ENCODE results near the gene RASGRF1.

DNA sequence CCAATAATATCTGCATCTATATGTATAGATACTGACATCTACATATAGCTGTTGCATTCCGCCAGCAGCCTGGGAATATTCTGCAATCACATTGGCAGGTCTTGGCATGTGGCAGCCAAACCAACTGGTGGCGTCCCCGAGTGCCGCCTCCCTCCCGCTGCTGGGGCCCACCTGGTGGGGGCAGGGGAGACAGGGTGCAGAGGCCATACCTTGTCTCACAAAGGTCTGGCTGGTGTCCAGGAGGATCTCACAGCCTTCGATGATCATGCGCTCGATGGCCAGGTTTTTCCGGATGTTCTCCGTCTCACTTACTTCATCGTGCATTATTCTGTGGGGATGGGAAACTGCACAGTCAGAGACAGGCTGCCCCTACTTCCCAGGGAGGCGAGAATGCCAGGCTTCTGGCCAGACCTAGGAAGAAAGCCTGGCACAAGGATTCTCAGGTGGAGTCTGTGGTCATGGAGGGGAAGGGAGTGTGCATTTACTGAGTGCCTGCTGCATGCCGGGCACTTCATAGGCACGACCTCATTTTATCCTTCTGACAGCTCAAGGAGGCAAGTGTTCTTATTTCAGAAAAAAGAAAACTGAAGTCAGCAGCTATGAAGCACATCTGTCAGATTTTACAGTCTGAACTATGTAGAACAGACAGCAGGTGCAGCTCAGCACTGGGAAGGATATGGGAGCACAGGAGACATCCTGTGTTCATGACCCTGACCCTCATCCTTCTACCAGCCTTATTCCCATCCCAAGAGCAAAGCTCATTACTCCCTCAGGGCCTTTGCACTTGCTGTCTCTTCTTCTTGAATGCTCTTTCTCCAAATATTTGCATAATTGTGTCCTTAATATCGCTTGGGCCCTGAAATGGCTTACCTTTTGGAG lies 62.8 kb downstream of the RASGRF1 start:
- TF ChIP-seq, protein P1, sequence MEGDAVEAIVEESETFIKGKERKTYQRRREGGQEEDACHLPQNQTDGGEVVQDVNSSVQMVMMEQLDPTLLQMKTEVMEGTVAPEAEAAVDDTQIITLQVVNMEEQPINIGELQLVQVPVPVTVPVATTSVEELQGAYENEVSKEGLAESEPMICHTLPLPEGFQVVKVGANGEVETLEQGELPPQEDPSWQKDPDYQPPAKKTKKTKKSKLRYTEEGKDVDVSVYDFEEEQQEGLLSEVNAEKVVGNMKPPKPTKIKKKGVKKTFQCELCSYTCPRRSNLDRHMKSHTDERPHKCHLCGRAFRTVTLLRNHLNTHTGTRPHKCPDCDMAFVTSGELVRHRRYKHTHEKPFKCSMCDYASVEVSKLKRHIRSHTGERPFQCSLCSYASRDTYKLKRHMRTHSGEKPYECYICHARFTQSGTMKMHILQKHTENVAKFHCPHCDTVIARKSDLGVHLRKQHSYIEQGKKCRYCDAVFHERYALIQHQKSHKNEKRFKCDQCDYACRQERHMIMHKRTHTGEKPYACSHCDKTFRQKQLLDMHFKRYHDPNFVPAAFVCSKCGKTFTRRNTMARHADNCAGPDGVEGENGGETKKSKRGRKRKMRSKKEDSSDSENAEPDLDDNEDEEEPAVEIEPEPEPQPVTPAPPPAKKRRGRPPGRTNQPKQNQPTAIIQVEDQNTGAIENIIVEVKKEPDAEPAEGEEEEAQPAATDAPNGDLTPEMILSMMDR (conservative IDR thresholded peaks at IDR 0.05; ENCODE audit: low read length), result no peak
- TF ChIP-seq EZH2phosphoT487 (IDR thresholded peaks at IDR 0.05; ENCODE audit: borderline replicate concordance, low read depth, low read length), result no peak

All from OCI-LY7 (cell line).